ENCODE data around the gene PGD. TPM values are rescaled to one million over a fixed set of nuclear protein-coding genes. Genes with fewer than 3 reads are reported as not detected.

The PGD gene
- total RNA-seq, 1 experiment from 2014 or later: 162 TPM

DNA sequence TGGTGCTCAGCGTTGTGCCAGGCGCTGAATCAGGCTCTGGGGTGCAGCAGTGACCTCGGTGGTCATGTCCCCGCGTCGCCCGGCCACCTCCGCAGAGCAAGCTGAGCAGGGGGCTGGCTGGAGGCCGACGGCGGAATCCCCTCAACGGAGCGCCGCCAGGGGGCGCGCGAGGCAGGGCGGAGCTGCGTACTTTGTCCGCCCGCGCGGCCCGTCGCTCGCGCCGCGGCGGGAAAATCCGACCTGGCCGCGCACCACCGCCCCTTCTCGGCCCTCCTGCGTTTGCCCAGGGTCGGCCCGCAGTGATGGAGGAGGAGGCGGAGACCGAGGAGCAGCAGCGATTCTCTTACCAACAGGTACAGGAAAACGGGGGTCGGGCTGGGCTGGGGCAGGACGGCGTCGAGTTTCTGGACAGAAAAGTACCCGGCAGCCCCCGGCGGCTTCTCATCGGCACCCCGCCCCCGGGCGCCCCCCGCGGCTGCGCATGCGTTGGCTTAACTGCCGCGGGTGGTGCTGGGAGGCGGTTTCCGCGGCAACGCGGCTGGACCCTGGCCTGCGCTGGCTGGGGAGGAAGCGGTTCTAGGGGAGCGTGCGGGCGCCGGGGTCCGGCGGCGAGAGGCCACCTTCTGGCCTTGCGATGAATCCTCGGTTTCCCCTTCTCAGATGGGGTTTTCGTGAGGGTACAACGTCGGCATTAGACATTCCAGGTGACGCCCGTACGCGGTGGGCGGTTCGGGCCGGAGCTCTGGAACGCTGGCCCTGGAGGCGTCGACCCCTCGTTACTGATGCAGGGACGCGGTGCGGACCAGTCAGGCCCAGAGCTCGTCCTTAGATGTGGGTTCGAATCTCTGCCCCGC, 31.6 kb downstream of the PGD start, which contains the start of gene CENPS:
CENPS (plus strand) TSS at position 218 of the 854 bp plus-strand sequence; CDS start at position 303, 85 bp downstream.
- H3K27me3 ChIP-seq (ENCODE audit: low read length): no peaks in the 10 kb centered on the region
- intact Hi-C loops (cut with micrococcal nuclease): loop anchor here (1.0 kb wide), 2 partner anchors 42 to 64 kb away; partner anchors contain the start of gene DFFA
- peak within 1 kb of the TSS; percentile 71 for H3K27ac ChIP-seq (ENCODE audit: low read length)
- H3K36me3 ChIP-seq (ENCODE audit: low read depth, low read length): no peaks in the 10 kb centered on the region
- H3K79me2 ChIP-seq (ENCODE audit: low read length): peaks cover 16% of the 10 kb centered on the region
- CTCF ChIA-PET: interaction anchor here (0.7 to 1.9 kb wide), 2 partner anchors 43 to 170 kb away, joined by 4 to 7 read pairs; no protein-coding TSS in a partner anchor
- TF ChIP-seq EZH2 (IDR thresholded peaks at IDR 0.05; ENCODE audit: low read length, unreplicated experiment) (no peak), EZH2phosphoT487 (IDR thresholded peaks at IDR 0.05; ENCODE audit: borderline replicate concordance, low read length) (no peak)
- TF ChIP-seq, protein P1, sequence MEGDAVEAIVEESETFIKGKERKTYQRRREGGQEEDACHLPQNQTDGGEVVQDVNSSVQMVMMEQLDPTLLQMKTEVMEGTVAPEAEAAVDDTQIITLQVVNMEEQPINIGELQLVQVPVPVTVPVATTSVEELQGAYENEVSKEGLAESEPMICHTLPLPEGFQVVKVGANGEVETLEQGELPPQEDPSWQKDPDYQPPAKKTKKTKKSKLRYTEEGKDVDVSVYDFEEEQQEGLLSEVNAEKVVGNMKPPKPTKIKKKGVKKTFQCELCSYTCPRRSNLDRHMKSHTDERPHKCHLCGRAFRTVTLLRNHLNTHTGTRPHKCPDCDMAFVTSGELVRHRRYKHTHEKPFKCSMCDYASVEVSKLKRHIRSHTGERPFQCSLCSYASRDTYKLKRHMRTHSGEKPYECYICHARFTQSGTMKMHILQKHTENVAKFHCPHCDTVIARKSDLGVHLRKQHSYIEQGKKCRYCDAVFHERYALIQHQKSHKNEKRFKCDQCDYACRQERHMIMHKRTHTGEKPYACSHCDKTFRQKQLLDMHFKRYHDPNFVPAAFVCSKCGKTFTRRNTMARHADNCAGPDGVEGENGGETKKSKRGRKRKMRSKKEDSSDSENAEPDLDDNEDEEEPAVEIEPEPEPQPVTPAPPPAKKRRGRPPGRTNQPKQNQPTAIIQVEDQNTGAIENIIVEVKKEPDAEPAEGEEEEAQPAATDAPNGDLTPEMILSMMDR (conservative IDR thresholded peaks at IDR 0.05; ENCODE audit: low read depth, low read length): peak; percentile 90
- H4K20me1 ChIP-seq (ENCODE audit: low read length): no peaks in the 10 kb centered on the region
- no peaks in the 10 kb centered on the region for H3K9me3 ChIP-seq (ENCODE audit: low read length)
- BruUV-seq (replicated peaks): no TSS peak
- H3F3A ChIP-seq (ENCODE audit: low read length, unreplicated experiment): no peaks in the 10 kb centered on the region
- ATAC-seq: peak; percentile 87
- DNase-seq: peak; percentile 88
- no peaks in the 10 kb centered on the region for H3K9me2 ChIP-seq (replicated peaks; ENCODE audit: low read length)
- H2AFZ ChIP-seq (ENCODE audit: low read length): peak within 1 kb of the TSS; percentile 98
- H3K4me2 ChIP-seq (ENCODE audit: low read length): peak within 1 kb of the TSS; percentile 98
- peaks cover 8% of the 10 kb centered on the region; the same call in 1 of the 2 replicates for H3K4me1 ChIP-seq (ENCODE audit: insufficient read depth, low read length)
- POLR2A ChIA-PET (ENCODE audit: unreplicated experiment): interaction anchor here (0.6 kb wide), 1 partner anchor 18 kb away, joined by 3 read pairs; no protein-coding TSS in a partner anchor
- H3K4me3 ChIP-seq (ENCODE audit: low read length): peak within 1 kb of the TSS; percentile 85
- peak within 1 kb of the TSS; percentile 88 for H3K9ac ChIP-seq (ENCODE audit: low read length)

DNA sequence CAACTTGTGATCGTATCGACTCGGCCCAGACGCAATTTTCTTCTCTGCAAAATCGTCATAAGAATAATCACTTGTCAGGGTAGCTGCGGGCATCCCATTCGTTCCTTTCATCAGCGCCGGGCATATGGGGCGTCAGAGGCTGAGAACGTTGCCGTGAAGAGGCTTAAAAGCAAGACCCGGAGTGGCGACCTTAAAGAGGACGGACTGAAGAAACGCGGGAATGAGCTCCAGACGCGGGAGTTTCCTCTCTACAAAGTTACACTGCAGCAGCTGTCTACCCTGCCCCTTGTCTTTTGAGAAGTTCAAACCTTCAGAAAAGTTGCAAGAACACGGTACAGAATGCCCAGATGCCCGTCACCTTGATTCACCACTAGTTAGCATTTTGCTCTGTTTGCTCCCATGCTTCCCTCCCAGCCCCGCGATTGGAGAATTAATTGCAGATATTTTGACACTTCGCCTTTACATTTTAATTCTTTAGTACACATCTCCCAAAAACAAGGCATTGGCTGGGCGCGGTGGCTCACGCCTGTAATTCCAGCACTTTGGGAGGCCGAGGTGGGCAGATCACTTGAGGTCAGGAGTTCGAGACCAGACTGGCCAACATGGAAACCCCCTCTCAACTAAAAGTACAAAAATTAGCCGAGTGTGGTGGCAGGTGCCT, 32.3 kb downstream of the PGD start:
- Histone ChIP-seq H3K4me1 (ENCODE audit: insufficient read depth, low read length) (peaks cover 8% of the 10 kb centered on the region; the same call in 1 of the 2 replicates), H2AFZ (ENCODE audit: low read length) (peak overlapping the region; percentile 98), H3K36me3 (ENCODE audit: low read depth, low read length) (no peaks in the 10 kb centered on the region), H3K4me3 (ENCODE audit: low read length) (peak overlapping the region; percentile 85), H3K27ac (ENCODE audit: low read length) (peak overlapping the region; percentile 71; the same call in 1 of the 2 replicates), H3K9me2 (replicated peaks; ENCODE audit: low read length) (no peaks in the 10 kb centered on the region), H4K20me1 (ENCODE audit: low read length) (no peaks in the 10 kb centered on the region), H3K27me3 (ENCODE audit: low read length) (no peaks in the 10 kb centered on the region), H3K4me2 (ENCODE audit: low read length) (peak overlapping the region; percentile 98), H3K9me3 (ENCODE audit: low read length) (no peaks in the 10 kb centered on the region), H3F3A (ENCODE audit: low read length, unreplicated experiment) (no peaks in the 10 kb centered on the region), H3K9ac (ENCODE audit: low read length) (peak overlapping the region; percentile 88), H3K79me2 (ENCODE audit: low read length) (peaks cover 16% of the 10 kb centered on the region)
- DNase-seq: peak; percentile 15
- intact Hi-C loops (cut with micrococcal nuclease): no loop called here
- ATAC-seq: peak; percentile 11
- ChIA-PET CTCF (interaction anchor here (1.9 kb wide), 1 partner anchor 44 kb away, joined by 7 read pairs; no protein-coding TSS in a partner anchor), POLR2A (ENCODE audit: unreplicated experiment) (interaction anchor here (0.6 kb wide), 1 partner anchor 17 kb away, joined by 3 read pairs; no protein-coding TSS in a partner anchor)
- BruUV-seq (replicated peaks): TSS peak; percentile 91
- TF ChIP-seq EZH2phosphoT487 (IDR thresholded peaks at IDR 0.05; ENCODE audit: borderline replicate concordance, low read length) (no peak), EZH2 (IDR thresholded peaks at IDR 0.05; ENCODE audit: low read length, unreplicated experiment) (no peak)
- TF ChIP-seq, protein P1 (conservative IDR thresholded peaks at IDR 0.05; ENCODE audit: low read depth, low read length): no peak
